ENCODE data around the gene KAT6B.

GRCh38 chr10:74901867-74902450 is 75.6 kb downstream of the KAT6B start:
- TF ChIP-seq POLR2A (IDR thresholded peaks at IDR 0.05) (no peak), CTCF (IDR thresholded peaks at IDR 0.05 in 4 of 5, conservative IDR thresholded peaks at IDR 0.05 in 1 of 5) (no peak)
